HepG2 (cell line): ENCODE results near the gene DOCK9. TPM values are rescaled to one million over a fixed set of nuclear protein-coding genes. Genes with fewer than 3 reads are reported as not detected.

Source experiments
- ATAC-seq: fragments of 200-7000 bp; cut with Tn5 transposase; 3 replicates; pipeline ENCODE4 v1.9.1; 2020; ENCODE audit warnings: mild to moderate bottlenecking, moderate library complexity
- BruUV-seq: library from RNA; stranded (reverse); fragments of 400-500 nt; replicated peaks from 2 replicates; lab custom pipeline; 2021; lab: Mats Ljungman, UMichigan
- CTCF ChIA-PET: fragments of 300-600 bp; formaldehyde crosslinking; extraction: SDS; loops from one replicate; lab custom pipeline; 2021; ENCODE audit warnings: low total read pairs, inconsistent platforms, low intra/inter-chr PET ratio; lab: Yijun Ruan, JAX
- POLR2A ChIA-PET: fragments of 350-600 bp; sonication (Branson Sonifier 250); formaldehyde crosslinking; loops from one replicate; lab custom pipeline; 2020; ENCODE audit warnings: antibody characterized with exemption, inconsistent platforms; lab: Yijun Ruan, JAX
- DNase-seq: peaks from one replicate; pipeline ENCODE4 v3.0.0-alpha.2; 2015; ENCODE audit warnings: low spot score
- FAIRE-seq: peaks from 3 replicates; lab custom pipeline; 2011; peaks lifted over from hg19 to GRCh38; lab: Jason Lieb, UNC
- H2AFZ ChIP-seq: one replicate; pipeline ENCODE4 v1.6.1; 2011; ENCODE audit warnings: low read length, inconsistent platforms
- H3K27ac ChIP-seq: fragments of 300-600 bp; 3 replicates; pipeline ENCODE4 v1.8.0; 2011; ENCODE audit warnings: mixed run types, mild to moderate bottlenecking, mixed read lengths, low read length, inconsistent platforms; ENCODE audit not compliant: insufficient read depth; ENCODE audit errors: extremely low read length
- H3K27me3 ChIP-seq, 2 experiments: fragments of 200-600 bp in 1 of 2; 2 replicates in 1 of 2; 3 replicates in 1 of 2; pipeline versions ENCODE4 v1.6.0 to v1.8.0; 2011; ENCODE audit warnings: low read length in 2 of 2, mild to moderate bottlenecking in 2 of 2, moderate library complexity in 2 of 2, inconsistent platforms in 1 of 2; ENCODE audit not compliant: insufficient read depth in 2 of 2, control insufficient read depth in 1 of 2
- H3K36me3 ChIP-seq, 2 experiments: fragments of 200-600 bp in 1 of 2; replicated peaks in 1 of 2; 2 replicates in 1 of 2; 3 replicates in 1 of 2; pipeline versions ENCODE4 v1.5.1 to v1.8.0; 2011; ENCODE audit warnings: low read length in 2 of 2, inconsistent platforms in 1 of 2; ENCODE audit not compliant: insufficient read depth in 2 of 2, control insufficient read depth in 1 of 2
- H3K4me1 ChIP-seq: 2 replicates; pipeline ENCODE4 v1.5.1; 2012; ENCODE audit warnings: low read length, inconsistent platforms; ENCODE audit not compliant: insufficient read depth
- H3K4me2 ChIP-seq: 2 replicates; pipeline ENCODE4 v1.6.0; 2011; ENCODE audit warnings: low read depth, low read length, inconsistent platforms
- H3K4me3 ChIP-seq, 3 experiments: fragments of 200-600 bp in 1 of 3; sonication (generic), shearing (Covaris generic) in 1 of 3; replicated peaks in 1 of 3; 2 replicates each; pipeline ENCODE4 v1.5.1; 2011 to 2016; ENCODE audit warnings: low read length in 3 of 3, inconsistent platforms in 2 of 3, low read depth in 2 of 3, mild to moderate bottlenecking in 2 of 3, control low read depth in 1 of 3, mixed read lengths in 1 of 3; ENCODE audit not compliant: insufficient read depth in 1 of 3
- H3K79me2 ChIP-seq: one replicate; pipeline ENCODE4 v1.6.1; 2011; ENCODE audit warnings: low read length, inconsistent platforms; ENCODE audit not compliant: insufficient read depth
- H3K9ac ChIP-seq: 2 replicates; pipeline ENCODE4 v1.6.0; 2011; ENCODE audit warnings: mild to moderate bottlenecking, low read depth, low read length, inconsistent platforms; ENCODE audit not compliant: insufficient read depth
- H3K9me3 ChIP-seq: 2 replicates; pipeline ENCODE4 v1.5.1; 2012; ENCODE audit warnings: mild to moderate bottlenecking, low read length
- H4K20me1 ChIP-seq: 2 replicates; pipeline ENCODE4 v1.6.0; 2011; ENCODE audit warnings: inconsistent platforms, mild to moderate bottlenecking, low read length, moderate library complexity; ENCODE audit not compliant: insufficient read depth
- ESRRA ChIP-seq: sonication (generic); formaldehyde crosslinking; IDR thresholded peaks from 2 replicates; pipeline ENCODE4 v1.5.1; 2020; ENCODE audit warnings: mild to moderate bottlenecking, low read depth, missing genetic modification reagents
- FOXP1 ChIP-seq, 2 experiments: fragments of 450-650 bp in 1 of 2; IDR thresholded peaks; 2 replicates each; pipeline ENCODE4 v1.6.1; 2017 to 2018; ENCODE audit warnings: antibody characterized with exemption in 1 of 2
- PHF8 ChIP-seq: sonication (generic); formaldehyde crosslinking; IDR thresholded peaks from 2 replicates; pipeline ENCODE4 v1.5.0; 2020; ENCODE audit warnings: missing genetic modification reagents
- RBFOX2 ChIP-seq: fragments of 200-400 bp; formaldehyde crosslinking; IDR thresholded peaks from 2 replicates; pipeline ENCODE4 v1.6.1; 2017; ENCODE audit warnings: low read depth, mild to moderate bottlenecking, low read length
- YEATS4 ChIP-seq: sonication (generic); formaldehyde crosslinking; IDR thresholded peaks from 2 replicates; pipeline ENCODE4 v1.4.0; 2020; ENCODE audit warnings: missing genetic modification reagents, borderline replicate concordance
- ZKSCAN1 ChIP-seq: fragments of 150-350 bp; IDR thresholded peaks from 2 replicates; pipeline ENCODE4 v1.6.1; 2014; ENCODE audit warnings: low read length
- ZNF780A ChIP-seq: sonication (generic); formaldehyde crosslinking; IDR thresholded peaks from 2 replicates; pipeline ENCODE4 v1.8.0; 2022; ENCODE audit warnings: mild to moderate bottlenecking, missing genetic modification reagents, moderate library complexity
- WGBS: methylation state at CpG from one replicate; pipeline ENCODE4 v1.1.6; 2017; ENCODE audit warnings: low lambda C conversion rate; 5-methylcytosine and 5-hydroxymethylcytosine counted together
- in situ Hi-C: cut with HindIII; loops from 2 replicates; pipeline ENCODE4 v1.10.0; 2017; ENCODE audit warnings: low pct_unique_long_range_greater_than_20kb; ENCODE audit not compliant: extremely low pct_ligation_motif_present
- intact Hi-C: fragments of 100-400 bp; cut with micrococcal nuclease; formaldehyde crosslinking; loops from one replicate; pipeline ENCODE4 v1.10.0; 2022; ENCODE audit not compliant: unreplicated experiment
- polyA plus RNA-seq, 8 experiments: library from polyadenylated mRNA; depleted of rRNA in 3 of 8; stranded (reverse) in 7 of 8; unstranded in 1 of 8; fragments of >200 nt; fragmentation: Illumina TruSeq in 4 of 8; extraction: Trizol in 4 of 8; gene quantifications; 2 replicates each; pipeline versions ENCODE4 v1.2.1 to v1.2.3, GENCODE V29; 2011 to 2016; ENCODE audit warnings: low read depth in 4 of 8, missing spikeins in 1 of 8, mixed read lengths in 1 of 8; ENCODE audit not compliant: insufficient read depth in 1 of 8
- total RNA-seq, 5 experiments: library from RNA; depleted of rRNA; stranded (reverse); fragments of >200 nt; fragmentation: Illumina TruSeq; extraction: Trizol; gene quantifications; 2 replicates each; pipeline ENCODE4 v1.2.3, GENCODE V29; 2016; ENCODE audit warnings: low read depth in 1 of 5
- TF ChIP-seq, protein P1 (sequence below): sonication (generic); formaldehyde crosslinking; IDR thresholded peaks from 2 replicates; pipeline ENCODE4 v1.5.1; 2020; ENCODE audit warnings: missing genetic modification reagents, mild to moderate bottlenecking, borderline replicate concordance
- TF ChIP-seq, protein P2 (sequence below): sonication (generic); formaldehyde crosslinking; conservative IDR thresholded peaks from 2 replicates; pipeline ENCODE4 v1.8.1; 2023; ENCODE audit warnings: missing genetic modification reagents
- TF ChIP-seq, protein P3 (sequence below), 2 experiments: fragments of 450-650 bp in 1 of 2; sonication (generic) in 1 of 2; formaldehyde crosslinking in 1 of 2; IDR thresholded peaks; 2 replicates each; pipeline versions ENCODE4 v1.6.1 to v1.8.0; 2016 to 2022; ENCODE audit warnings: antibody characterized with exemption in 1 of 2, mild to moderate bottlenecking in 1 of 2, missing genetic modification reagents in 1 of 2

The DOCK9 gene
- total and polyA plus RNA-seq, 2 of the 13 experiments (the other 11 are each of a cell fraction or from before 2014, with no cell fraction given) = 0.44 to 0.97 TPM

DNA sequence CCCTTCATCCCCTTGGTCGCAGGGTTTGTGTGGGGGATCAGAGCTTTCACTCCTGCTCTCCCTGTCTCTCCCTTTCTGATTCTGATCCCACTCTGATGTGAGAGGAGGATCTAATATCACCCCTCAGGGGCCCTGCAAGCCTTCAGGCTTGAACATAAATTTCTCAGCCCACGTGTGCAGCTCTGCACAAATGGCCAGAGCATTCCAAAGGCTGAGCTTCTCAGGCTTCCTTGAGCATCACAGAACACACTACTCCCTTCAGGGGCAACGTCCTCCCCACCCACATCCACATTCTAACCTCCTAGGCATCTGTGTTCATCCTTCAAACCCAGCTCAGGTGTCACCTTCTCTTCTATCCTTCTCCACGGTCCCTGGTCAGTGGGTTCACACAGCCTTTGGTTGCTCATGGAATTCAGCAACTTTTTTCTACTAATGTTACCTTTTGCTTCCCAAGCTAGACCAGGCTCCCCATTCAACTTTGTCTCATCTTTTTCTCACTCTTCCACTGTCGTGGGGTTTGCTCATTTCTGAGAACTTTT, 24.4 kb upstream of the DOCK9 start (continued):
- TF ChIP-seq, protein P1, sequence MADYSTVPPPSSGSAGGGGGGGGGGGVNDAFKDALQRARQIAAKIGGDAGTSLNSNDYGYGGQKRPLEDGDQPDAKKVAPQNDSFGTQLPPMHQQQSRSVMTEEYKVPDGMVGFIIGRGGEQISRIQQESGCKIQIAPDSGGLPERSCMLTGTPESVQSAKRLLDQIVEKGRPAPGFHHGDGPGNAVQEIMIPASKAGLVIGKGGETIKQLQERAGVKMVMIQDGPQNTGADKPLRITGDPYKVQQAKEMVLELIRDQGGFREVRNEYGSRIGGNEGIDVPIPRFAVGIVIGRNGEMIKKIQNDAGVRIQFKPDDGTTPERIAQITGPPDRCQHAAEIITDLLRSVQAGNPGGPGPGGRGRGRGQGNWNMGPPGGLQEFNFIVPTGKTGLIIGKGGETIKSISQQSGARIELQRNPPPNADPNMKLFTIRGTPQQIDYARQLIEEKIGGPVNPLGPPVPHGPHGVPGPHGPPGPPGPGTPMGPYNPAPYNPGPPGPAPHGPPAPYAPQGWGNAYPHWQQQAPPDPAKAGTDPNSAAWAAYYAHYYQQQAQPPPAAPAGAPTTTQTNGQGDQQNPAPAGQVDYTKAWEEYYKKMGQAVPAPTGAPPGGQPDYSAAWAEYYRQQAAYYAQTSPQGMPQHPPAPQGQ = no peak
- TF ChIP-seq, protein P2, sequence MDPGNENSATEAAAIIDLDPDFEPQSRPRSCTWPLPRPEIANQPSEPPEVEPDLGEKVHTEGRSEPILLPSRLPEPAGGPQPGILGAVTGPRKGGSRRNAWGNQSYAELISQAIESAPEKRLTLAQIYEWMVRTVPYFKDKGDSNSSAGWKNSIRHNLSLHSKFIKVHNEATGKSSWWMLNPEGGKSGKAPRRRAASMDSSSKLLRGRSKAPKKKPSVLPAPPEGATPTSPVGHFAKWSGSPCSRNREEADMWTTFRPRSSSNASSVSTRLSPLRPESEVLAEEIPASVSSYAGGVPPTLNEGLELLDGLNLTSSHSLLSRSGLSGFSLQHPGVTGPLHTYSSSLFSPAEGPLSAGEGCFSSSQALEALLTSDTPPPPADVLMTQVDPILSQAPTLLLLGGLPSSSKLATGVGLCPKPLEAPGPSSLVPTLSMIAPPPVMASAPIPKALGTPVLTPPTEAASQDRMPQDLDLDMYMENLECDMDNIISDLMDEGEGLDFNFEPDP (CRISPR knock-in tag) = no peak
- TF ChIP-seq ESRRA (no peak), PHF8 (CRISPR knock-in tag) (no peak)
- TF ChIP-seq, all 625 proteins: peak for 0

DNA sequence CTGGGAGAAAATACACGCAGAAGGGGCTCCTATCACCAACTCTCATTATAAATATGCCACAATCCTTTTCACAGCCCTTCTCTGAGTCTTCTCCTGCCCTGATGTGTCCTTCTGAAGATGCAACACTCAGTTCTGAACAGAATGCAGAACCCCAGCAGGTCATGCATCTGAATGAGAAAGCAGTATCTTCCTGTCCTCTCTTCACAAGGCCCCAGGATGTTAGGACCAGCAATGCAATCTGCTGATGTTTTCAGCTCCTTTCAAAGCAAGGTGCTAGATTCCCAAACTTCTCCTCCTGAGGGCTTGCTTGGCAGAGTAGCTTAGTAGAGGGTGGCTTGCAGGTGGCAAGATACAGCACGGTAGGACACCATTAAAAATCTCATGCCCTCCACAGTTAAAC, 22.3 kb upstream of the DOCK9 start:
- in situ Hi-C loops = no loop called here
- FAIRE-seq (no peak), DNase-seq (no peak), ATAC-seq (no peak)
- Histone ChIP-seq H2AFZ (no peak overlapping the region), H4K20me1 (no peaks in the 10 kb centered on the region), H3K4me1 (no peaks in the 10 kb centered on the region), H3K27ac (no peak overlapping the region), H3K4me2 (no peak overlapping the region), H3K79me2 (no peaks in the 10 kb centered on the region), H3K9ac (no peak overlapping the region), H3K9me3 (no peaks in the 10 kb centered on the region), H3K27me3 (no peaks in the 10 kb centered on the region), H3K4me3 (no peak overlapping the region), H3K36me3 (no peaks in the 10 kb centered on the region)
- ChIA-PET POLR2A (no interaction called here), CTCF (no interaction called here)
- 35% methylated on average over 2 of the region's 2 CpGs for WGBS
- intact Hi-C loops = no loop called here
- no TSS peak for BruUV-seq
- TF ChIP-seq RBFOX2 (no peak), FOXP1 (IDR thresholded peaks at IDR 0.05) (no peak), FOXP1 (CRISPR knock-in tag; IDR thresholded peaks at IDR 0.05) (no peak), ZNF780A (CRISPR knock-in tag) (no peak), ZKSCAN1 (no peak), YEATS4 (CRISPR knock-in tag) (no peak)
- TF ChIP-seq, protein P3, sequence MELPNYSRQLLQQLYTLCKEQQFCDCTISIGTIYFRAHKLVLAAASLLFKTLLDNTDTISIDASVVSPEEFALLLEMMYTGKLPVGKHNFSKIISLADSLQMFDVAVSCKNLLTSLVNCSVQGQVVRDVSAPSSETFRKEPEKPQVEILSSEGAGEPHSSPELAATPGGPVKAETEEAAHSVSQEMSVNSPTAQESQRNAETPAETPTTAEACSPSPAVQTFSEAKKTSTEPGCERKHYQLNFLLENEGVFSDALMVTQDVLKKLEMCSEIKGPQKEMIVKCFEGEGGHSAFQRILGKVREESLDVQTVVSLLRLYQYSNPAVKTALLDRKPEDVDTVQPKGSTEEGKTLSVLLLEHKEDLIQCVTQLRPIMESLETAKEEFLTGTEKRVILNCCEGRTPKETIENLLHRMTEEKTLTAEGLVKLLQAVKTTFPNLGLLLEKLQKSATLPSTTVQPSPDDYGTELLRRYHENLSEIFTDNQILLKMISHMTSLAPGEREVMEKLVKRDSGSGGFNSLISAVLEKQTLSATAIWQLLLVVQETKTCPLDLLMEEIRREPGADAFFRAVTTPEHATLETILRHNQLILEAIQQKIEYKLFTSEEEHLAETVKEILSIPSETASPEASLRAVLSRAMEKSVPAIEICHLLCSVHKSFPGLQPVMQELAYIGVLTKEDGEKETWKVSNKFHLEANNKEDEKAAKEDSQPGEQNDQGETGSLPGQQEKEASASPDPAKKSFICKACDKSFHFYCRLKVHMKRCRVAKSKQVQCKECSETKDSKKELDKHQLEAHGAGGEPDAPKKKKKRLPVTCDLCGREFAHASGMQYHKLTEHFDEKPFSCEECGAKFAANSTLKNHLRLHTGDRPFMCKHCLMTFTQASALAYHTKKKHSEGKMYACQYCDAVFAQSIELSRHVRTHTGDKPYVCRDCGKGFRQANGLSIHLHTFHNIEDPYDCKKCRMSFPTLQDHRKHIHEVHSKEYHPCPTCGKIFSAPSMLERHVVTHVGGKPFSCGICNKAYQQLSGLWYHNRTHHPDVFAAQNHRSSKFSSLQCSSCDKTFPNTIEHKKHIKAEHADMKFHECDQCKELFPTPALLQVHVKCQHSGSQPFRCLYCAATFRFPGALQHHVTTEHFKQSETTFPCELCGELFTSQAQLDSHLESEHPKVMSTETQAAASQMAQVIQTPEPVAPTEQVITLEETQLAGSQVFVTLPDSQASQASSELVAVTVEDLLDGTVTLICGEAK (IDR thresholded peaks at IDR 0.05) = no peak
- TF ChIP-seq, protein P3 (CRISPR knock-in tag; IDR thresholded peaks at IDR 0.05) = no peak
